Esophagus squamous epithelium (tissue), 5 donors: ENCODE measurements around the gene LIX1L. TPM values are rescaled to one million over a fixed set of nuclear protein-coding genes. Genes with fewer than 3 reads are reported as not detected.

ENCODE experiments used
- DNase-seq: peaks from one replicate; lab custom pipeline; 2025; lab: John Stamatoyannopoulos, UW
- H3K27ac ChIP-seq, 4 donors: fragments of 200-600 bp; sonication (generic); one replicate each; pipeline ENCODE4 v1.5.1; 2016 to 2019; ENCODE audit warnings: mild to moderate bottlenecking in 1 of 4
- H3K27me3 ChIP-seq, 4 donors: fragments of 200-600 bp; sonication (generic); 1 replicate in 3 of 4; 2 replicates in 1 of 4; pipeline versions ENCODE4 v1.5.1 to v1.6.0; 2017 to 2021; ENCODE audit warnings: antibody characterized with exemption in 1 of 4
- H3K36me3 ChIP-seq, 3 donors: fragments of 200-600 bp; sonication (generic); one replicate each; pipeline ENCODE4 v1.5.1; 2016 to 2019
- H3K4me1 ChIP-seq, 3 donors: fragments of 200-600 bp; sonication (generic); one replicate each; pipeline ENCODE4 v1.5.1; 2017 to 2019
- H3K4me3 ChIP-seq, 4 donors: fragments of 200-600 bp; sonication (generic); 1 replicate in 3 of 4; 2 replicates in 1 of 4; pipeline ENCODE4 v1.5.1; 2016 to 2019; ENCODE audit warnings: mild to moderate bottlenecking in 2 of 4, moderate library complexity in 1 of 4
- H3K9me3 ChIP-seq, 3 donors: fragments of 200-600 bp; sonication (generic); one replicate each; pipeline ENCODE4 v1.5.1; 2016 to 2019
- POLR2A ChIP-seq, 4 donors: fragments of 450-650 bp; IDR thresholded peaks; one replicate each; pipeline ENCODE4 v1.6.1; 2017; ENCODE audit warnings: antibody characterized with exemption in 4 of 4, mild to moderate bottlenecking in 4 of 4, moderate library complexity in 3 of 4
- WGBS, 2 donors: methylation state at CpG; one replicate each; pipeline ENCODE4 v1.1.5; 2018; 5-methylcytosine and 5-hydroxymethylcytosine counted together
- intact Hi-C: fragments of 100-400 bp; cut with DNase I; formaldehyde crosslinking; loops from one replicate; pipeline ENCODE4 v1.15.0; 2022
- total RNA-seq, 4 donors: library from RNA; depleted of rRNA; stranded (reverse); fragments of >200 nt; gene quantifications; one replicate each; pipeline ENCODE4 v1.1.0, GENCODE V29; 2016
- TF ChIP-seq, protein P1 (sequence below), 6 experiments: fragments of 450-650 bp in 4 of 6; fragments of 200-600 bp in 2 of 6; sonication (generic) in 2 of 6; IDR thresholded peaks; one replicate each; pipeline ENCODE4 v1.5.1; 2016 to 2019; ENCODE audit warnings: antibody characterized with exemption in 6 of 6, mild to moderate bottlenecking in 4 of 6, moderate library complexity in 4 of 6
- donor health status: DM: yes; HTN: yes; CAD: no.

LIX1L gene
- total RNA-seq = 10 to 100 TPM in 1 of 4 donors, 1 to 10 TPM in 3; 1.9 to 12.2 (median 5.9) TPM

DNA sequence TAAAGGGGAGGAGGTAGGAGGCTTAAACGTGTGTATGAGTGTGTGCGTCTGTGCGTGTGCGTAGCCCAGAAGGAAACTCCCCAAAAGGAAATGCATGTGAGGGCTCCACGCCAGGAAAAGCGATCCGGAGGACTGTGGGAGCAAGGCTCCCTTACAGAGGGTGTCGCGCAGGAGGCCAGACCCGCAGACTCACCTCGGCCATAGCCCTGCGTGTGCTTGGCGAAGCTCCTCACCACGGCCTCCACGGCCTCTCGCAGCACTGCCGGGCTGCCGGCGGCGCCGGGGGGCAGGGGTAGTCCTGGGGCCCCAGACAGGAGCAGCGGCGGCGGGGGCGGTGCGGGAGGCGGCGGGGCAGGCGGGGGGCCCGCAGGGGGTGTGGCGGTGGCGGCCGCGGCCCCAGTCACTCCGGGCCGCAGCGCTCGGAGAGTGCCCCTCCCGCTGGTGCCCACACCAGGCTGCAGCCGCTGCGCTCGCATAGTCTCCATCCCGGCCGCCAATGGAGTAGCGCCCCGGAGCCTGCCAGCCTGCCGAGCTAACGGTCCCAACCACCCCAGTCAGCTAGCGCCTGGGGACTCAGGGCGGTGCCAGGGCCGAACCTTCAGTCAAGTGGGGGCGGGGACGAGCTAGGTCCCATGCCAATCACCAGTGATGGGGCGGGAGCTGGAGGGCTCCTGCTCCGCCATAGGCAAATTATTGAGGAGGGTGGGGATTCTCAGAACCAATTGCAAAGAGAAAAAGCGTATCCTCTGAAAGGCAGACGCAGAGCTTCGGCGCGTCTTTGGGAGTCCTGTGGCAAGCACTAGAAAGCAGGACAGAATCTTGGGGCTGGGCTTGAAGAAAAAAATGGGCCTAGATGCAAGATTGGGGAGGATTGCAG is at the start of gene LIX1L:
Gene LIX1L (minus strand): TSS at position 575 of the 877 bp plus-strand sequence. CDS start 90 bp downstream, at position 485.
- peaks cover 0 to 10% (median 0%) of the 10 kb centered on the region in 4 donors for H3K27me3 ChIP-seq
- H3K4me1 ChIP-seq = peaks cover 17 to 95% (median 43%) of the 10 kb centered on the region in 3 donors
- 0 to 1% methylated on average over 18 to 24 of the region's 60 CpGs for WGBS, 2 donors
- intact Hi-C loops = no loop called here
- TF ChIP-seq, protein P1, sequence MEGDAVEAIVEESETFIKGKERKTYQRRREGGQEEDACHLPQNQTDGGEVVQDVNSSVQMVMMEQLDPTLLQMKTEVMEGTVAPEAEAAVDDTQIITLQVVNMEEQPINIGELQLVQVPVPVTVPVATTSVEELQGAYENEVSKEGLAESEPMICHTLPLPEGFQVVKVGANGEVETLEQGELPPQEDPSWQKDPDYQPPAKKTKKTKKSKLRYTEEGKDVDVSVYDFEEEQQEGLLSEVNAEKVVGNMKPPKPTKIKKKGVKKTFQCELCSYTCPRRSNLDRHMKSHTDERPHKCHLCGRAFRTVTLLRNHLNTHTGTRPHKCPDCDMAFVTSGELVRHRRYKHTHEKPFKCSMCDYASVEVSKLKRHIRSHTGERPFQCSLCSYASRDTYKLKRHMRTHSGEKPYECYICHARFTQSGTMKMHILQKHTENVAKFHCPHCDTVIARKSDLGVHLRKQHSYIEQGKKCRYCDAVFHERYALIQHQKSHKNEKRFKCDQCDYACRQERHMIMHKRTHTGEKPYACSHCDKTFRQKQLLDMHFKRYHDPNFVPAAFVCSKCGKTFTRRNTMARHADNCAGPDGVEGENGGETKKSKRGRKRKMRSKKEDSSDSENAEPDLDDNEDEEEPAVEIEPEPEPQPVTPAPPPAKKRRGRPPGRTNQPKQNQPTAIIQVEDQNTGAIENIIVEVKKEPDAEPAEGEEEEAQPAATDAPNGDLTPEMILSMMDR (IDR thresholded peaks at IDR 0.05) = no peak
- TF ChIP-seq POLR2A (IDR thresholded peaks at IDR 0.05) = peak in 2 of 4 donors; percentile 68 to 89
- DNase-seq = peak; percentile 83
- H3K36me3 ChIP-seq = no peaks in the 10 kb centered on the region
- H3K27ac ChIP-seq = peak within 1 kb of the TSS; percentile 87 to 100 (median 95)
- H3K9me3 ChIP-seq = no peaks in the 10 kb centered on the region
- peak within 1 kb of the TSS; percentile 61 to 98 (median 68) for H3K4me3 ChIP-seq

DNA sequence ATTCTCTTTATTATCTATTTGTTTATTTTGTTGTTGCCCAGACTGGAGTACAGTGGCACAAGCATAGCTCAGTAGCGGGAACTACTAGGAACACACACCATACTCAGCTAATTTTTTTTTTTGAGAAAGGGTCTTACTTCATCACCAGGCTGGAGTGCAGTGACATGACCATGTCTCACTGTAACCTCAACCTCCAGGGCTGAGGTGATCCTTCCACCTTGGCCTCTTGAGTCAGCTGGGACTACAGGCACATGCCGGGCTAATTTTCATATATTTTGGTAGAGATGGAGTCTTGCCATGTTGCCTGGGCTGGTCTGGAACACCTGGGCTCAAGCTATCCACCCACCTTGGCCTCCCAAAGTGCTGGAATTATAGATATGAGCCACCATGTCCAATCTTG is 43.9 kb upstream of the LIX1L start:
- Histone ChIP-seq H3K27ac (peak overlapping the region; percentile 59 to 99 (median 86)), H3K27me3 (no peaks in the 10 kb centered on the region), H3K9me3 (no peaks in the 10 kb centered on the region), H3K36me3 (no peaks in the 10 kb centered on the region), H3K4me3 (peak overlapping the region in 1 of 4 donors; percentile 19), H3K4me1 (peaks cover 20 to 68% (median 43%) of the 10 kb centered on the region in 3 donors)
- no peak for DNase-seq
- WGBS, 2 donors = 92 to 93% methylated on average over 2 of the region's 2 CpGs
- intact Hi-C loops = no loop called here
- TF ChIP-seq, protein P1 (IDR thresholded peaks at IDR 0.05) = no peak
- no peak for TF ChIP-seq POLR2A (IDR thresholded peaks at IDR 0.05)

DNA sequence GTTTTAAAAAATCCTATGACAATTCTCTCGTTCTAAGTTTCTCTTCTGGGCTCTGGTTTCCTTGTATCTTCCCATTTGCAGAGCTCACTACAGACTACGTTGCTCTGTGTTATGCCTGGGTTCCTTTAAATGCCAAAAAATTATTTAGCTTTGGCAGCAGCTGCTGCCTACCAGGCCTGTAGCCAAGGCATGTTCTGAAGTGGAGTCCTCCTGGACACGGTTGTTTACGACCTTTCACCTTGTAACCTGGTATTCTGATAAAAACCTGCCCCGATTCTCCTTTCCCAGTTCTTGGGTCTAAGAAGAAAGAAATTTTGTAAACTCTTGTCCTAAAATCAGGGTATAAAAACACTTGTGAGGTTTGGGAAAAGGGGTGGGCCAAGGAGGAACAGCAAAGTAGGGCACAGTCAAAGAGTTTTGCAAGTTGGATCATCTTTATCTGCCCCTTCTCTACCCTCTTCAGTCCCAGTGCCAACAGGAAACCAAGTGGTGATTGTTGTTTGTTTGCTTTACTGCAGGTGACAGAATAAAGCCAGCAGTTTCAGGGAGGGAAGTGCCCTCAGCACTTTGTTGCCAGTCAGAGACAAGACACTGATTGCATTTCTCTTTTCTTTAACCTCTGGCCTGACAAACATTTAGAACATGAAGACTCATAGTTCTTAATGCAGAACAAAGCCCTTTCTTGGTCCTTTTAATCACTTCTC is 41.7 kb upstream of the LIX1L start:
- Histone ChIP-seq H3K4me1 (peaks cover 16 to 57% (median 33%) of the 10 kb centered on the region in 3 donors), H3K27ac (peak overlapping the region; percentile 93 to 99 (median 98)), H3K27me3 (no peaks in the 10 kb centered on the region), H3K9me3 (no peaks in the 10 kb centered on the region), H3K36me3 (peaks cover 5 to 10% (median 9%) of the 10 kb centered on the region in 3 donors), H3K4me3 (peak overlapping the region in 3 of 4 donors; percentile 23 to 82 (median 76))
- intact Hi-C loops = no loop called here
- 10 to 19% methylated on average over 5 of the region's 5 CpGs for WGBS, 2 donors
- DNase-seq = no peak
- TF ChIP-seq, protein P1 (IDR thresholded peaks at IDR 0.05) = peak in 1 of 6 experiments; percentile 2
- TF ChIP-seq POLR2A (IDR thresholded peaks at IDR 0.05) = peak in 3 of 4 donors; percentile 13 to 73 (median 30)

DNA sequence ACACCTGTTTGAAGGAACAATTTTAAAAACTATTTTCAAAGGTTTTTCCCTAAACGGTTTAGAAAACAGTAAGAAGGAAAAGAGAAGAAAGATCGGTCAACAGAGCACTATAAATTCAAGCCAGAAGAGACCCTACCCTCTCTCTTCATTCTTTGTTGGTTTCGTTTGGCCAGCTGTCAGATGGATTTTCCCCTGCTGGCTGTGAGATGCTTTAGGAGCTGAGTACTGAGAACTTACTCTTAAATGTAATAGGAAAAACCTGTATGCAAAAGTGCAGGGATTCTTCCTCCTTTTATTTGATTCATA is 39.9 kb upstream of the LIX1L start:
- intact Hi-C loops = no loop called here
- Histone ChIP-seq H3K4me1 (peaks cover 16 to 75% (median 33%) of the 10 kb centered on the region in 3 donors), H3K4me3 (peak overlapping the region; percentile 57 to 82 (median 78)), H3K27me3 (no peaks in the 10 kb centered on the region), H3K27ac (peak overlapping the region; percentile 93 to 99 (median 98)), H3K9me3 (no peaks in the 10 kb centered on the region), H3K36me3 (peaks cover 16 to 28% (median 24%) of the 10 kb centered on the region in 3 donors)
- no peak for TF ChIP-seq POLR2A (IDR thresholded peaks at IDR 0.05)
- TF ChIP-seq, protein P1 (IDR thresholded peaks at IDR 0.05) = peak in 2 of 6 experiments; percentile 21 to 26
- 12 to 29% methylated on average over 3 of the region's 3 CpGs for WGBS, 2 donors
- no peak for DNase-seq
